GM10266 (cell line): ENCODE results near the gene MRPS25.

ENCODE experiments used
- DNase-seq: peaks from one replicate; pipeline ENCODE4 v3.0.0; 2012; ENCODE audit errors: extremely low spot score
- CTCF ChIP-seq: IDR thresholded peaks from 2 replicates; pipeline ENCODE4 v1.5.1; 2012; ENCODE audit warnings: mild to moderate bottlenecking, low read depth; ENCODE audit not compliant: control insufficient read depth, insufficient read depth; ENCODE audit errors: missing control alignments

The MRPS25 gene

GRCh38 chr3:15107075-15107947, 42.2 kb upstream of the MRPS25 start:
- DNase-seq = no peak

GRCh38 chr3:15102836-15103235, 37.7 kb upstream of the MRPS25 start:
- no peak for TF ChIP-seq CTCF
- DNase-seq = no peak

More at GRCh38 chr3:15107075-15107947, 42.2 kb upstream of the MRPS25 start:
- TF ChIP-seq CTCF = no peak

GRCh38 chr3:15102256-15102655, 37.1 kb upstream of the MRPS25 start:
- TF ChIP-seq CTCF = no peak
- no peak for DNase-seq

- no peak for TF ChIP-seq CTCF
- DNase-seq = no peak
Measured at GRCh38 chr3:15099364-15100098, 34.4 kb upstream of the MRPS25 start.

- peak; percentile 7 for TF ChIP-seq CTCF
- peak; percentile 88 for DNase-seq
Measured at GRCh38 chr3:15098503-15099363, 33.6 kb upstream of the MRPS25 start, which contains the start of gene RBSN. Gene RBSN (minus strand): TSS chr3:15099148. CDS start chr3:15096120, 3,028 bp downstream.

- DNase-seq = no peak
- TF ChIP-seq CTCF = no peak
Measured at GRCh38 chr3:15097891-15098290, 32.8 kb upstream of the MRPS25 start.
